K562 (cell line): ENCODE measurements around the gene CZIB. TPM values are rescaled to one million over a fixed set of nuclear protein-coding genes. Genes with fewer than 3 reads are reported as not detected.

Source experiments
- CBFA2T3 ChIP-seq: fragments of 450-650 bp; IDR thresholded peaks from 2 replicates; pipeline ENCODE4 v1.6.1; 2017
- HCFC1 ChIP-seq: IDR thresholded peaks from 2 replicates; pipeline ENCODE4 v1.6.1; 2012; ENCODE audit warnings: low read depth, low read length, improper control_type of control experiment
- HMG20B ChIP-seq: fragments of 250-450 bp; sonication (Bioruptor Pico); IDR thresholded peaks from 2 replicates; pipeline ENCODE4 v1.5.0; 2021; ENCODE audit warnings: mild to moderate bottlenecking
- KLF16 ChIP-seq: IDR thresholded peaks from 2 replicates; pipeline ENCODE4 v1.6.1; 2016; ENCODE audit warnings: antibody characterized with exemption
- MCM5 ChIP-seq: fragments of 450-650 bp; IDR thresholded peaks from 2 replicates; pipeline ENCODE4 v1.6.1; 2016; ENCODE audit warnings: low read depth
- MXI1 ChIP-seq: IDR thresholded peaks from 2 replicates; pipeline ENCODE4 v1.6.1; 2011; ENCODE audit warnings: low read depth, mild to moderate bottlenecking, improper control_type of control experiment, low read length
- PHF21A ChIP-seq: fragments of 450-650 bp; IDR thresholded peaks from 2 replicates; pipeline ENCODE4 v1.6.1; 2017; ENCODE audit warnings: low read depth, borderline replicate concordance
- POLR3A ChIP-seq: IDR thresholded peaks from 2 replicates; pipeline ENCODE4 v1.6.1; 2011; ENCODE audit warnings: borderline replicate concordance, mild to moderate bottlenecking, moderate library complexity; ENCODE audit not compliant: insufficient read length, insufficient read depth; ENCODE audit errors: extremely low read depth
- PTRF ChIP-seq: fragments of 450-650 bp; IDR thresholded peaks from 2 replicates; pipeline ENCODE4 v1.6.1; 2016; ENCODE audit warnings: mild to moderate bottlenecking, missing genetic modification characterization, missing compliant biosample characterization
- SMARCB1 ChIP-seq: IDR thresholded peaks from 2 replicates; pipeline ENCODE4 v1.6.1; 2011; ENCODE audit warnings: improper control_type of control experiment, low read depth; ENCODE audit not compliant: insufficient read length
- STAG1 ChIP-seq: sonication (generic); formaldehyde crosslinking; IDR thresholded peaks from 2 replicates; pipeline ENCODE4 v1.5.0; 2020; ENCODE audit warnings: missing genetic modification reagents, borderline replicate concordance
- STAT5A ChIP-seq: IDR thresholded peaks from 2 replicates; pipeline ENCODE4 v1.6.1; 2012; ENCODE audit warnings: low read length, inconsistent platforms, borderline replicate concordance
- XRCC5 ChIP-seq: fragments of 200-400 bp; formaldehyde crosslinking; IDR thresholded peaks from 2 replicates; pipeline ENCODE4 v1.6.1; 2017; ENCODE audit warnings: low read depth, mild to moderate bottlenecking, low read length
- ZNF124 ChIP-seq: sonication (generic); formaldehyde crosslinking; IDR thresholded peaks from 2 replicates; pipeline ENCODE4 v1.8.1; 2022; ENCODE audit warnings: missing genetic modification reagents
- polyA plus RNA-seq, 8 experiments: library from polyadenylated mRNA; depleted of rRNA in 4 of 8; stranded (reverse) in 5 of 8; unstranded in 3 of 8; fragments of >200 nt; fragmentation: Nextera tagmentation in 2 of 8; fragmentation: Illumina TruSeq in 1 of 8; extraction: Ambion mirVana in 2 of 8; extraction: Trizol in 1 of 8; gene quantifications; 2 replicates each; pipeline versions ENCODE4 v1.2.1 to v1.2.3, GENCODE V29; 2011 to 2014; ENCODE audit warnings: inconsistent platforms in 1 of 8, missing spikeins in 1 of 8
- total RNA-seq, 7 experiments: library from RNA; depleted of rRNA in 6 of 7; stranded (reverse); fragments of >200 nt in 6 of 7; fragmentation: Illumina TruSeq in 2 of 7; extraction: Trizol in 2 of 7; gene quantifications; 2 replicates each; pipeline versions ENCODE4 v1.2.1 to v1.2.3, GENCODE V29; 2011 to 2021; ENCODE audit warnings: low replicate concordance in 1 of 7
- TF ChIP-seq, protein P1 (sequence below), 2 experiments: fragments of 450-650 bp in 1 of 2; sonication (generic) in 1 of 2; formaldehyde crosslinking in 1 of 2; IDR thresholded peaks; 2 replicates each; pipeline versions ENCODE4 v1.7.1 to v1.9.0; 2016 to 2022; ENCODE audit warnings: inconsistent platforms in 1 of 2, mild to moderate bottlenecking in 1 of 2, missing genetic modification reagents in 1 of 2
- TF ChIP-seq, protein P2 (sequence below), 3 experiments: IDR thresholded peaks in 2 of 3; conservative IDR thresholded peaks in 1 of 3; 2 replicates each; pipeline ENCODE4 v1.5.1; 2011 to 2012; ENCODE audit warnings: low read length in 3 of 3, mild to moderate bottlenecking in 3 of 3, control low read depth in 2 of 3, improper control_type of control experiment in 1 of 3, inconsistent platforms in 1 of 3, low read depth in 1 of 3, mixed read lengths in 1 of 3, moderate library complexity in 1 of 3; ENCODE audit not compliant: insufficient read depth in 2 of 3
- TF ChIP-seq, protein P3 (sequence below), 2 experiments: fragments of 200-800 bp in 1 of 2; sonication (Bioruptor generic) in 1 of 2; sonication (generic) in 1 of 2; formaldehyde crosslinking in 1 of 2; IDR thresholded peaks in 1 of 2; conservative IDR thresholded peaks in 1 of 2; 2 replicates each; pipeline versions ENCODE4 v1.5.0 to v1.6.1; 2016 to 2020; ENCODE audit warnings: missing compliant biosample characterization in 1 of 2, missing genetic modification characterization in 1 of 2, missing genetic modification reagents in 1 of 2

Gene CZIB
- total and polyA plus RNA-seq, 9 of the 15 experiments (the other 6 are each of a cell fraction or from before 2014, with no cell fraction given): 52.6 to 111 (median 80.0) TPM

DNA sequence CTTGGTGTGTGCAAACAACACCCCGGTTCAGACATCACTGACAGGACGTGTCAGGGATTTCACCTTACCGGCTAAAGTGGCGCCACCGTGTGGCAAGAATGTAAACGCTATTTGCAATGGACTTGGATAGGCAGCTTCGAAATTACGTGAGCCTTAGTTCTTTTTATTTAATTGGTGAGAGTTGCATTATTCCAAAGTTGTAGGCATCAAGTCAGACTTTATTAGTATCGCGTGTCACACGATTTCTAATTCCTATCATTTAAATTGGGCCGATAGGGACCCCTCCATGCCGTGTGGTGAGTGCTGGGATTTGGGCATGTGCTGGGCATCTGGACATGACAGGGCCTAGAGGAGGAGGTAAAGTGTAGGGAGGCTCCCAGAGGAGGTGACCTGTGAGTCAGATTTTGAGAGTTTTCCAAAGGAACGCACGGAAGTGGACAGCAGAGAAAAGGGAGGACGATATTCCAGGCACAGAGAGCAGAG, 38.3 kb downstream of the CZIB start (continued):
- TF ChIP-seq, protein P1, sequence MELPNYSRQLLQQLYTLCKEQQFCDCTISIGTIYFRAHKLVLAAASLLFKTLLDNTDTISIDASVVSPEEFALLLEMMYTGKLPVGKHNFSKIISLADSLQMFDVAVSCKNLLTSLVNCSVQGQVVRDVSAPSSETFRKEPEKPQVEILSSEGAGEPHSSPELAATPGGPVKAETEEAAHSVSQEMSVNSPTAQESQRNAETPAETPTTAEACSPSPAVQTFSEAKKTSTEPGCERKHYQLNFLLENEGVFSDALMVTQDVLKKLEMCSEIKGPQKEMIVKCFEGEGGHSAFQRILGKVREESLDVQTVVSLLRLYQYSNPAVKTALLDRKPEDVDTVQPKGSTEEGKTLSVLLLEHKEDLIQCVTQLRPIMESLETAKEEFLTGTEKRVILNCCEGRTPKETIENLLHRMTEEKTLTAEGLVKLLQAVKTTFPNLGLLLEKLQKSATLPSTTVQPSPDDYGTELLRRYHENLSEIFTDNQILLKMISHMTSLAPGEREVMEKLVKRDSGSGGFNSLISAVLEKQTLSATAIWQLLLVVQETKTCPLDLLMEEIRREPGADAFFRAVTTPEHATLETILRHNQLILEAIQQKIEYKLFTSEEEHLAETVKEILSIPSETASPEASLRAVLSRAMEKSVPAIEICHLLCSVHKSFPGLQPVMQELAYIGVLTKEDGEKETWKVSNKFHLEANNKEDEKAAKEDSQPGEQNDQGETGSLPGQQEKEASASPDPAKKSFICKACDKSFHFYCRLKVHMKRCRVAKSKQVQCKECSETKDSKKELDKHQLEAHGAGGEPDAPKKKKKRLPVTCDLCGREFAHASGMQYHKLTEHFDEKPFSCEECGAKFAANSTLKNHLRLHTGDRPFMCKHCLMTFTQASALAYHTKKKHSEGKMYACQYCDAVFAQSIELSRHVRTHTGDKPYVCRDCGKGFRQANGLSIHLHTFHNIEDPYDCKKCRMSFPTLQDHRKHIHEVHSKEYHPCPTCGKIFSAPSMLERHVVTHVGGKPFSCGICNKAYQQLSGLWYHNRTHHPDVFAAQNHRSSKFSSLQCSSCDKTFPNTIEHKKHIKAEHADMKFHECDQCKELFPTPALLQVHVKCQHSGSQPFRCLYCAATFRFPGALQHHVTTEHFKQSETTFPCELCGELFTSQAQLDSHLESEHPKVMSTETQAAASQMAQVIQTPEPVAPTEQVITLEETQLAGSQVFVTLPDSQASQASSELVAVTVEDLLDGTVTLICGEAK (IDR thresholded peaks at IDR 0.05): no peak
- TF ChIP-seq, protein P1 (CRISPR knock-in tag; IDR thresholded peaks at IDR 0.05): no peak
- TF ChIP-seq, protein P2, sequence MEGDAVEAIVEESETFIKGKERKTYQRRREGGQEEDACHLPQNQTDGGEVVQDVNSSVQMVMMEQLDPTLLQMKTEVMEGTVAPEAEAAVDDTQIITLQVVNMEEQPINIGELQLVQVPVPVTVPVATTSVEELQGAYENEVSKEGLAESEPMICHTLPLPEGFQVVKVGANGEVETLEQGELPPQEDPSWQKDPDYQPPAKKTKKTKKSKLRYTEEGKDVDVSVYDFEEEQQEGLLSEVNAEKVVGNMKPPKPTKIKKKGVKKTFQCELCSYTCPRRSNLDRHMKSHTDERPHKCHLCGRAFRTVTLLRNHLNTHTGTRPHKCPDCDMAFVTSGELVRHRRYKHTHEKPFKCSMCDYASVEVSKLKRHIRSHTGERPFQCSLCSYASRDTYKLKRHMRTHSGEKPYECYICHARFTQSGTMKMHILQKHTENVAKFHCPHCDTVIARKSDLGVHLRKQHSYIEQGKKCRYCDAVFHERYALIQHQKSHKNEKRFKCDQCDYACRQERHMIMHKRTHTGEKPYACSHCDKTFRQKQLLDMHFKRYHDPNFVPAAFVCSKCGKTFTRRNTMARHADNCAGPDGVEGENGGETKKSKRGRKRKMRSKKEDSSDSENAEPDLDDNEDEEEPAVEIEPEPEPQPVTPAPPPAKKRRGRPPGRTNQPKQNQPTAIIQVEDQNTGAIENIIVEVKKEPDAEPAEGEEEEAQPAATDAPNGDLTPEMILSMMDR (IDR thresholded peaks at IDR 0.05 in 2 of 3, conservative IDR thresholded peaks at IDR 0.05 in 1 of 3; ENCODE audit: insufficient read depth in 2 of 3, low read depth in 1 of 3, low read length in 3 of 3): peak; percentile 85 to 95 (median 90)
- TF ChIP-seq ZNF124: no peak
- no peak for TF ChIP-seq SMARCB1
- no peak for TF ChIP-seq PHF21A
- TF ChIP-seq MCM5: no peak
- no peak for TF ChIP-seq HMG20B (CRISPR knock-in tag)
- TF ChIP-seq STAT5A: no peak
- TF ChIP-seq, protein P3, sequence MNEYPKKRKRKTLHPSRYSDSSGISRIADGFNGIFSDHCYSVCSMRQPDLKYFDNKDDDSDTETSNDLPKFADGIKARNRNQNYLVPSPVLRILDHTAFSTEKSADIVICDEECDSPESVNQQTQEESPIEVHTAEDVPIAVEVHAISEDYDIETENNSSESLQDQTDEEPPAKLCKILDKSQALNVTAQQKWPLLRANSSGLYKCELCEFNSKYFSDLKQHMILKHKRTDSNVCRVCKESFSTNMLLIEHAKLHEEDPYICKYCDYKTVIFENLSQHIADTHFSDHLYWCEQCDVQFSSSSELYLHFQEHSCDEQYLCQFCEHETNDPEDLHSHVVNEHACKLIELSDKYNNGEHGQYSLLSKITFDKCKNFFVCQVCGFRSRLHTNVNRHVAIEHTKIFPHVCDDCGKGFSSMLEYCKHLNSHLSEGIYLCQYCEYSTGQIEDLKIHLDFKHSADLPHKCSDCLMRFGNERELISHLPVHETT (CRISPR knock-in tag; conservative IDR thresholded peaks at IDR 0.05 in 1 of 2, IDR thresholded peaks at IDR 0.05 in 1 of 2): no peak
- TF ChIP-seq XRCC5: peak; percentile 86; the same call in 1 of the 2 replicates
- no peak for TF ChIP-seq STAG1 (CRISPR knock-in tag)
- peak; percentile 69 for TF ChIP-seq KLF16
- no peak for TF ChIP-seq HCFC1
- TF ChIP-seq CBFA2T3: no peak
- no peak for TF ChIP-seq MXI1
- TF ChIP-seq POLR3A: no peak
- no peak for TF ChIP-seq PTRF
